Measurements from ENCODE around the gene COX17.

DNA sequence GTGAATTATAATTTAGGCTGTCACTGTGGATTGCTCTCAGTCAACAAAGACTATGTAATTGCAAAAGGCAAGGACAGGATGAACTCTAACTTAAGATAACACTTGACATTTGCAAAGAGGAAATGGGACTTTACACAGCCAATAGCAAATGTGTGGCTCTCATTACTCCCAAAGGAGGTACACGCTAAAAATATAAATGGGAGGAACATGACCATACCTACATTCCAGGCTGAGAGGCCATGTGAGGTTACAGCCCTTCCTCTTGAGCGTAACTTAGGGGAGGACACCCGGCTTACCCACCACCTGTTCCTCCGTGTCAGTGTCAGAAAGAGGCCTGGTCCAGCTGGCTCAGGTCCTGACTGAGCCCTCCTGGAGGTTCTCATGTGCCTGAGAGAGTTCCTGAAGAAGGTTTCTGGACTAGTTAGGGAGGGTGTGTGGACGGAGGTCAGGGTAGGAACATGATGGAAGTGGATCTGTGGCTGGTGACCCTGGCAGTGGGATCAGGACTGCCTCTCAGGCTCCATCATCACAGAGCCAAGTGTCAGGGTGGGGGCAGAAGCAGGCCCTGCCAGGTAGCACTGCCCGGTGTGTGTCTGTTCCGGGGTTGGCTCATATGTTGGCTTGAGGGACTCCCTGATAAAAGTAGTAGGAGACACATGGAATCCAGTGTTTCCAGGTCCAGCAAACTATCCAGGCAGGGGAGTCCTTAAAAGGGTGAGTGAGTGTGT lies 24.7 kb downstream of the COX17 start:
- TF ChIP-seq, protein P1, sequence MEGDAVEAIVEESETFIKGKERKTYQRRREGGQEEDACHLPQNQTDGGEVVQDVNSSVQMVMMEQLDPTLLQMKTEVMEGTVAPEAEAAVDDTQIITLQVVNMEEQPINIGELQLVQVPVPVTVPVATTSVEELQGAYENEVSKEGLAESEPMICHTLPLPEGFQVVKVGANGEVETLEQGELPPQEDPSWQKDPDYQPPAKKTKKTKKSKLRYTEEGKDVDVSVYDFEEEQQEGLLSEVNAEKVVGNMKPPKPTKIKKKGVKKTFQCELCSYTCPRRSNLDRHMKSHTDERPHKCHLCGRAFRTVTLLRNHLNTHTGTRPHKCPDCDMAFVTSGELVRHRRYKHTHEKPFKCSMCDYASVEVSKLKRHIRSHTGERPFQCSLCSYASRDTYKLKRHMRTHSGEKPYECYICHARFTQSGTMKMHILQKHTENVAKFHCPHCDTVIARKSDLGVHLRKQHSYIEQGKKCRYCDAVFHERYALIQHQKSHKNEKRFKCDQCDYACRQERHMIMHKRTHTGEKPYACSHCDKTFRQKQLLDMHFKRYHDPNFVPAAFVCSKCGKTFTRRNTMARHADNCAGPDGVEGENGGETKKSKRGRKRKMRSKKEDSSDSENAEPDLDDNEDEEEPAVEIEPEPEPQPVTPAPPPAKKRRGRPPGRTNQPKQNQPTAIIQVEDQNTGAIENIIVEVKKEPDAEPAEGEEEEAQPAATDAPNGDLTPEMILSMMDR (IDR thresholded peaks at IDR 0.05), result no peak
- no peak for TF ChIP-seq POLR2A (IDR thresholded peaks at IDR 0.05)
